NCI-H2196 treated with DMSO at 0.1 percent for 48 hours (cell line): Measurements from ENCODE around the gene B3GALNT2.

Source experiments
- DNase-seq: peaks from one replicate; lab custom pipeline; 2025; ENCODE audit not compliant: unreplicated experiment; lab: John Stamatoyannopoulos, UW

B3GALNT2 gene

GRCh38 chr1:235411489-235412486 is 92.5 kb downstream of the B3GALNT2 start:
- peak; percentile 11 for DNase-seq

- no peak for DNase-seq
Measured at GRCh38 chr1:235410467-235410866, 93.8 kb downstream of the B3GALNT2 start.

- DNase-seq, result no peak
Measured at GRCh38 chr1:235409042-235409820, 95.0 kb downstream of the B3GALNT2 start.

GRCh38 chr1:235408503-235408960 is 95.7 kb downstream of the B3GALNT2 start:
- no peak for DNase-seq

- no peak for DNase-seq
Measured at GRCh38 chr1:235407419-235407818, 96.8 kb downstream of the B3GALNT2 start.

- no peak for DNase-seq
Measured at GRCh38 chr1:235404190-235404589, 100.1 kb downstream of the B3GALNT2 start.

- DNase-seq, result no peak
Measured at GRCh38 chr1:235403593-235403992, 100.7 kb downstream of the B3GALNT2 start.

- no peak for DNase-seq
Measured at GRCh38 chr1:235402457-235403200, 101.6 kb downstream of the B3GALNT2 start.

- DNase-seq, result no peak
Measured at GRCh38 chr1:235401251-235401650, 103.0 kb downstream of the B3GALNT2 start.
